CD4-positive, CD25-positive, alpha-beta regulatory T cell (primary cell): ENCODE measurements around the gene IL17RD. TPM values are rescaled to one million over a fixed set of nuclear protein-coding genes. Genes with fewer than 3 reads are reported as not detected.

Experiments used
- ATAC-seq, 2 donors: fragments of 150-1000 bp; cut with Tn5 transposase; one replicate each; pipeline ENCODE4 v1.10.0; 2021; ENCODE audit warnings: low read depth in 2 of 2, moderate number of reproducible peaks in 2 of 2, moderate library complexity in 1 of 2
- DNase-seq, 3 donors: peaks; one replicate each; pipeline versions ENCODE4 v3.0.0 to v3.0.0-alpha.2; 2012 to 2022; ENCODE audit warnings: mixed read lengths in 1 of 3
- H3K27ac ChIP-seq: one replicate; pipeline ENCODE4 v1.7.0; 2013; ENCODE audit warnings: mild to moderate bottlenecking, low read length; ENCODE audit not compliant: insufficient read depth, poor library complexity, severe bottlenecking
- H3K27me3 ChIP-seq: one replicate; pipeline ENCODE4 v1.7.0; 2013; ENCODE audit warnings: low read length; ENCODE audit not compliant: control insufficient read depth, insufficient read depth
- H3K36me3 ChIP-seq: one replicate; pipeline ENCODE4 v1.7.0; 2013; ENCODE audit warnings: mild to moderate bottlenecking, low read length, moderate library complexity; ENCODE audit not compliant: control insufficient read depth, insufficient read depth
- H3K4me1 ChIP-seq: 2 replicates; pipeline ENCODE4 v1.7.0; 2013; ENCODE audit warnings: mild to moderate bottlenecking, low read length; ENCODE audit not compliant: insufficient read depth, control insufficient read depth, poor library complexity, severe bottlenecking
- H3K4me3 ChIP-seq: one replicate; pipeline ENCODE4 v1.7.0; 2013; ENCODE audit warnings: low read depth, mild to moderate bottlenecking, low read length, moderate library complexity
- H3K9me3 ChIP-seq, 2 experiments: 1 replicate in 1 of 2; 2 replicates in 1 of 2; pipeline ENCODE4 v1.7.0; 2013; ENCODE audit warnings: low read length in 2 of 2, mild to moderate bottlenecking in 1 of 2, moderate library complexity in 1 of 2; ENCODE audit not compliant: control insufficient read depth in 2 of 2
- H3K27ac Mint-ChIP-seq, 3 donors: one replicate each; pipeline ENCODE4 v1.8.0; 2020 to 2022; ENCODE audit warnings: mild to moderate bottlenecking in 3 of 3, mixed read lengths in 3 of 3, moderate library complexity in 2 of 3
- H3K27me3 Mint-ChIP-seq: one replicate; pipeline ENCODE4 v1.8.0; 2022; ENCODE audit warnings: mild to moderate bottlenecking, mixed read lengths
- H3K36me3 Mint-ChIP-seq: one replicate; pipeline ENCODE4 v1.8.0; 2020; ENCODE audit warnings: mixed read lengths
- H3K4me1 Mint-ChIP-seq, 4 donors: one replicate each; pipeline ENCODE4 v1.8.0; 2020 to 2022; ENCODE audit warnings: mixed read lengths in 4 of 4, mild to moderate bottlenecking in 1 of 4
- H3K4me3 Mint-ChIP-seq, 4 donors: one replicate each; pipeline ENCODE4 v1.8.0; 2020 to 2022; ENCODE audit warnings: mild to moderate bottlenecking in 4 of 4, mixed read lengths in 4 of 4, moderate library complexity in 3 of 4
- H3K9me3 Mint-ChIP-seq, 7 donors: one replicate each; pipeline ENCODE4 v1.8.0; 2020 to 2022; ENCODE audit warnings: mixed read lengths in 7 of 7, mild to moderate bottlenecking in 3 of 7, moderate library complexity in 2 of 7
- polyA plus RNA-seq, 4 donors: library from polyadenylated mRNA; unstranded; fragments of 300-500 nt; fragmentation: Illumina TruSeq; gene quantifications; one replicate each; pipeline ENCODE4 v1.2.3, GENCODE V29; 2021
- total RNA-seq: library from RNA; stranded (reverse); gene quantifications from one replicate; pipeline ENCODE4 v1.2.3, GENCODE V29; 2022

The IL17RD gene
- total and polyA plus RNA-seq, 5 donors from 2014 or later, result not detected

- DNase-seq (no peak), ATAC-seq (no peak)
- Histone ChIP-seq H3K4me1 (no peaks in the 10 kb centered on the region), H3K27ac (no peak overlapping the region), H3K36me3 (no peaks in the 10 kb centered on the region), H3K9me3 (no peaks in the 10 kb centered on the region), H3K27me3 (peaks cover 3% of the 10 kb centered on the region), H3K4me3 (no peak overlapping the region)
- Mint-ChIP-seq H3K9me3 (peaks cover 0 to 2% (median 0%) of the 10 kb centered on the region in 7 donors), H3K27me3 (peaks cover 10% of the 10 kb centered on the region), H3K36me3 (no peaks in the 10 kb centered on the region), H3K27ac (no peak overlapping the region), H3K4me3 (no peak overlapping the region), H3K4me1 (peaks cover 0 to 4% (median under 1%) of the 10 kb centered on the region in 4 donors)
These were observed 55.5 kb downstream of the IL17RD start for GRCh38 chr3:57109437-57110199.

DNA sequence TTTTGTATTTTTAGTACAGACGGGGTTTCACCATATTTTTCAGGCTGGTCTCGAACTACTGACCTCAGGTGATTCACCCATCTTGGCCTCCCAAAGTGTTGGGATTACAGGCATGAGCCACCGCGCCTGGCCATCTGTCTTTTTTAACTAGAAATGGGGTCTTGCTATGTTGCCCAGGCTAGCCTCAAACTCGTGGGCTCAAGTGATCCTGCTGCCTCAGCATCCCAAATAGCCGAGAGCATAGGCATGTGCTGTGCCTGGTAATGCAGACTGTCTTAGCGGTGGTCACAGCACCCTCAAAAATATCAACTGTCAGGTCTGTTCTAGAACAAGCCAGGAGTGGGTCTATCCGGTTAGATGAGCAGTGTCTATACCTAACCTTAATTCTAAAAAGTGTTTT, 56.5 kb downstream of the IL17RD start:
- ATAC-seq, result no peak
- no peaks in the 10 kb centered on the region for H3K4me1 ChIP-seq
- no peak overlapping the region for H3K27ac Mint-ChIP-seq
- H3K27me3 ChIP-seq, result peaks cover 3% of the 10 kb centered on the region
- no peak overlapping the region for H3K4me3 ChIP-seq
- H3K27ac ChIP-seq, result no peak overlapping the region
- H3K9me3 ChIP-seq, result no peaks in the 10 kb centered on the region
- no peaks in the 10 kb centered on the region for H3K36me3 ChIP-seq
- DNase-seq, result no peak
- H3K9me3 Mint-ChIP-seq, result peaks cover 0 to 2% (median 0%) of the 10 kb centered on the region in 7 donors
- no peak overlapping the region for H3K4me3 Mint-ChIP-seq
- H3K4me1 Mint-ChIP-seq, result peaks cover 0 to 4% (median under 1%) of the 10 kb centered on the region in 4 donors
- peaks cover 15% of the 10 kb centered on the region for H3K27me3 Mint-ChIP-seq
- H3K36me3 Mint-ChIP-seq, result no peaks in the 10 kb centered on the region

GRCh38 chr3:57105585-57105984, 59.6 kb downstream of the IL17RD start:
- DNase-seq (no peak), ATAC-seq (no peak)
- H3K27ac Mint-ChIP-seq, result no peak overlapping the region

DNA sequence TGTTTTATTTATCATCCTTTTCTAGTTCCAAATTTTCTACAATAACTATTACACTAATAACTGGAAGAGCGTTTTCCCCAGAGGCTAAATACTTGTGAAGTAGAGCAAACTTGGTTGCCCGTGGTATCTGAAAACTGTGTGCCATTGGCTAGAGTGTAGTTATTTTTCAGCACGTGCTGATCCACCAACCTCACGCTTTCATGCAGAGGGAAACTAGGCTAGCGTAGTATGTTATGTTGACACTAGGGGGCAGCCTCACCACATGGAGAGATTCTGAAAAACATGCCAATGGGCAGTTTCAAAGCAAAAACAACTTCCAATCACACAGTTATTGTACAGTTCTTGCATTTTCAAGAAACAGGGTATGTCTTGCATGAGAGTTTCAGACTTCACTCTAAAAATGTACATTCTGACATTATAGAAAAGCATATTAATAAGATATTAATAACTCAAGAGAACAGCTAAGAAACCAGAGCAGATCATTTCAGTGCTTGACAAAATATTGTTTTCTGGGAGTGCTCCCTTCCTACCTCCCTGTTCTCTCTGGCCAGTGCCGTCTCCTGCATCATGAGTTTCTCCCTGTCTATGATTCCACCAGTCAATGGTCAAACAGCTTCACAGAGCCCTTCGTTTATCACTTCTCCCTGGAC, 65.0 kb downstream of the IL17RD start:
- peaks cover 0 to 4% (median 0%) of the 10 kb centered on the region in 4 donors for H3K4me1 Mint-ChIP-seq
- DNase-seq (peak; percentile 25 to 73 (median 40)), ATAC-seq (peak; percentile 62 to 71)
- Histone ChIP-seq H3K27ac (no peak overlapping the region), H3K36me3 (no peaks in the 10 kb centered on the region), H3K4me3 (no peak overlapping the region), H3K9me3 (no peaks in the 10 kb centered on the region), H3K4me1 (no peaks in the 10 kb centered on the region), H3K27me3 (peaks cover 2% of the 10 kb centered on the region)
- no peak overlapping the region for H3K4me3 Mint-ChIP-seq
- peaks cover 26% of the 10 kb centered on the region for H3K27me3 Mint-ChIP-seq
- H3K36me3 Mint-ChIP-seq, result no peaks in the 10 kb centered on the region
- no peak overlapping the region for H3K27ac Mint-ChIP-seq
- no peaks in the 10 kb centered on the region for H3K9me3 Mint-ChIP-seq

More at GRCh38 chr3:57105585-57105984, 59.6 kb downstream of the IL17RD start:
- H3K27ac ChIP-seq, result no peak overlapping the region
- Mint-ChIP-seq H3K4me1 (peaks cover 0 to 1% (median 0%) of the 10 kb centered on the region in 4 donors), H3K9me3 (no peaks in the 10 kb centered on the region), H3K4me3 (no peak overlapping the region), H3K27me3 (peaks cover 25% of the 10 kb centered on the region), H3K36me3 (no peaks in the 10 kb centered on the region)
- no peak overlapping the region for H3K4me3 ChIP-seq
- no peaks in the 10 kb centered on the region for H3K9me3 ChIP-seq
- no peaks in the 10 kb centered on the region for H3K36me3 ChIP-seq
- peaks cover 5% of the 10 kb centered on the region for H3K27me3 ChIP-seq
- H3K4me1 ChIP-seq, result no peaks in the 10 kb centered on the region

DNA sequence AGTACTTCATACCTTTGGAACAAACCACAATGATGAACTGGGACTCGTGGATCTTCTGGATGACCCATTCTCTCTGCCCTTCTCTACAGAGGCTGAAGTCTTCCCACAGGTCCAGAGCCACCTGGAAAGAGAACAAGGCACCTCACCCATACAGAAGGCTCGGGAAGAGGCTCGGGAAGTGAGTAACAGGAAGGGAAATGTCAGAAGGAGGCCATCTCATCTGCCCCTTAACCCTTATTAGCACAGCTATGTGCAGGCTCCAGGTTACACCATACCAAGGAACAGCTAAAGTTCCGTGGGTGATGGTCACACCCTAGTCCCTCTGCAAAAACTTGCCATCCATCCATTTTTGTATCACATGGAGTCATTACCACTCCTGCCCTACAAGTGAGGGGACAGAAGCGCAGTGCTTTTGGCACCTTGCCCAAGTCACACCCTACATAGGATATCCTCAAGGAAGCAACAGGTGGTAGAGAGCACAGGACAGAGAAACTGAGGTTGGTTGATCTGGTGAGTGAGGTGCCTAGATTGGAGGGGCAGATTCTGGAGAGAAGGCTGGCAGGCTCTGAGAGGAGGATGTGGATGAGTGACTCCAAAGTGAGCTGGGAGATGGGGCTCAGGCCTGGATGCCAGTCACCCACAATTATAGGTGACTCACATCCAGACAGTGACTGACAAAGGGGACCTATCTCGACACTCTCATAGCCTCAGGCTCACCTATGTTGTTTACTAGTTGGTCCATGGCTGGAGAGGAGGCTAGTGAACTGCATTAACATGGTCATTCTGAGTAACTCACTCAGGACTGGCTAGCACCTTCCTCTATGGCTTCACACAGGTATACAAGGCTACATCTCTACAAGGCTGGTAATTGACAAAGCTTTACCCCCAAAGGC, 66.5 kb downstream of the IL17RD start:
- no peaks in the 10 kb centered on the region for H3K4me1 ChIP-seq
- no peak overlapping the region for H3K4me3 ChIP-seq
- H3K27ac Mint-ChIP-seq, result no peak overlapping the region
- DNase-seq (no peak), ATAC-seq (no peak)
- no peaks in the 10 kb centered on the region for H3K36me3 Mint-ChIP-seq
- H3K27ac ChIP-seq, result no peak overlapping the region
- no peaks in the 10 kb centered on the region for H3K9me3 ChIP-seq
- H3K36me3 ChIP-seq, result no peaks in the 10 kb centered on the region
- no peak overlapping the region for H3K4me3 Mint-ChIP-seq
- peaks cover 19% of the 10 kb centered on the region for H3K27me3 Mint-ChIP-seq
- H3K27me3 ChIP-seq, result peaks cover 2% of the 10 kb centered on the region
- H3K4me1 Mint-ChIP-seq, result peaks cover 0 to 6% (median 0%) of the 10 kb centered on the region in 4 donors
- no peaks in the 10 kb centered on the region for H3K9me3 Mint-ChIP-seq

DNA sequence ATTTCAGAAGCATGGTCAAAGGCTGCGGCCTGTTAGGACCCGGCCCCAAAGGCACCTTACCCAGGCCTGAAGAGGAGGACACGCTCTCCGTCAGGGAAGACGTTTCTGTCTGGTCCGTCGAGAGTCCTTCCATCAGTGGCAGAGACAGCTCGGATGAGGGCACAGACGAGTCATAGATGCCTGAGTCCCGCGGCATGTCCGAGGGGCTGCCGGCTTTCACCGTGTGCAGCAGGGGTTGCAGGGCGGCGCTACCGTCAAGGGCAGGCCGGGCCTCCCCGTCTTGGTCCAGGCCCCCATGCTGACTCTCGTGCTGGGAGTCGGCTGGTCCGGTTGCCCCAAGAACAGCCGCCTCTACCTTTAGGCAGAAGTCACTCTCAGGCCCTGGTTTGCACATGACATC, 67.6 kb downstream of the IL17RD start:
- ATAC-seq, result no peak
- no peak overlapping the region for H3K4me3 ChIP-seq
- H3K27ac ChIP-seq, result no peak overlapping the region
- H3K27ac Mint-ChIP-seq, result no peak overlapping the region
- H3K27me3 ChIP-seq, result no peaks in the 10 kb centered on the region
- no peaks in the 10 kb centered on the region for H3K36me3 ChIP-seq
- no peak for DNase-seq
- H3K36me3 Mint-ChIP-seq, result no peaks in the 10 kb centered on the region
- H3K4me1 Mint-ChIP-seq, result peaks cover 0 to 6% (median 0%) of the 10 kb centered on the region in 4 donors
- H3K27me3 Mint-ChIP-seq, result peaks cover 13% of the 10 kb centered on the region
- no peaks in the 10 kb centered on the region for H3K9me3 ChIP-seq
- H3K4me1 ChIP-seq, result no peaks in the 10 kb centered on the region
- no peak overlapping the region for H3K4me3 Mint-ChIP-seq
- no peaks in the 10 kb centered on the region for H3K9me3 Mint-ChIP-seq

DNA sequence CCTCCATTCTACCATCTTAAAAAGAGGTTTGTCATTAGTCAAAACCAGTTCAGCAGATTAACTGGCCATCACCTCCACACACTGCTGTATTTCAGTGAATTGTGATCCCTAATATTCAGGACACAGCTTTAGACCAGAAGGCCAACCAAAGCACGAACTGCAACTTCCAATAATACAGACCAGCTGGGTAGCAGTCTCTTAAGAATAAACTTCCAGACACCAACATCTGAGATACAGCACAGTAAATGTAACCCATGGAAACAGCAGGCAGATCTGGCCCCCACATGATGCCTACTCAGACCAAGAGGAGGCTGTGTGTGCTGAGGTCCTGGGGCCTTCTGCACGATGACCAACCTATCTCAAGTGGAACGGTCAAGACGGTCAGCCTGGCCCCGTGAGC, 69.8 kb downstream of the IL17RD start:
- H3K9me3 Mint-ChIP-seq, result no peaks in the 10 kb centered on the region
- no peaks in the 10 kb centered on the region for H3K9me3 ChIP-seq
- no peak overlapping the region for H3K27ac Mint-ChIP-seq
- H3K4me3 Mint-ChIP-seq, result no peak overlapping the region
- ATAC-seq, result no peak
- H3K27me3 Mint-ChIP-seq, result peaks cover 6% of the 10 kb centered on the region
- H3K36me3 Mint-ChIP-seq, result no peaks in the 10 kb centered on the region
- H3K4me3 ChIP-seq, result no peak overlapping the region
- H3K4me1 ChIP-seq, result no peaks in the 10 kb centered on the region
- no peak for DNase-seq
- H3K27ac ChIP-seq, result no peak overlapping the region
- peaks cover 0 to 6% (median 0%) of the 10 kb centered on the region in 4 donors for H3K4me1 Mint-ChIP-seq
- H3K27me3 ChIP-seq, result no peaks in the 10 kb centered on the region
- no peaks in the 10 kb centered on the region for H3K36me3 ChIP-seq
